OCI-M1 (cell line): ENCODE data around the gene KRTAP3-3.
"Not testable (repeated sequence)": the region's sequence is repeated elsewhere in the genome, so short reads cannot be mapped to it uniquely, and the experiment has no call there.

ENCODE experiments used
- DNase-seq: peaks from one replicate; lab custom pipeline; 2025; lab: John Stamatoyannopoulos, UW

The KRTAP3-3 gene

GRCh38 chr17:40993839-40994238 lies at the start of gene KRTAP3-3:
TSS of gene KRTAP3-3 (minus strand) at chr17:40994164. CDS start at chr17:40994097, 67 bp downstream.
- no peak for DNase-seq

GRCh38 chr17:41042953-41043352 lies 49.0 kb upstream of the KRTAP3-3 start:
- no peak for DNase-seq

DNA sequence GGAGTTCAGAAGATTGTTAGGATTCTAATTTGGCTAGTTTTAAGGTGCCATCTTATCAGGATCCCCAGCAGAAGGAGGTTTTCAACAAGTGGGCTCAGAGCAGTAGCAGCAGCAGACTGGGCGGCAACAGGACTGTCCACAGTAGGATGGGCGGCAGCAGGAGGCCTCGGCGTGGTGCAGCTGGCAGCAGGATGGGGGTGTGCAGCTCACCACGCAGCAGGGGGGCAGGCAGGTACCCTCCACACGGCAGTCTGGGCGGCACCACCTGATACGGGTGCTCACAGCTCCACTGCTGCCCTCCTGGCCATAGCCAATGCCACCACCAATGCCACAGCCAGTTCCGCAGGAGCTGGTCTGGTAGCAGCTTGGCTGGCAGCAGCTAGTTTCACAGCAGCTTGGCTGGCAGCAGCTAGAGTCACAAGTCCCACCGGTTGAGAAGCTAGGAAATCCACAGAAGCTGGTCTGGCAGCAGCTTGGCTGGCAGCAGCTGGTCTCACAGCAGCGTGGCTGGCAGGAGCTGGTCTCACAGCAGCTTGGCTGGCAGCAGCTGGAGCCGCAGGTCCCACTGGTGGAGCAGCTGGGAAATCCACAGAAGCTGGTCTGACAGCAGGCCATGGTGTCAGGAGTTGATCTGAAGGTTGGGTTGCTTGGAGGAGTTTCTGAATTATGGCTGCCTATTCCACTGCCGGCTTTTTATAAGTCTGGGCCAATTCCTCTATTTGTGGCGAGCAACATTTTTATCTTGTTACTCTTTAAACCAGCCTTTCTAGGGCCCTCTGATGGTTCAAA lies 47.0 kb upstream of the KRTAP3-3 start, which contains the start of gene KRTAP1-1:
Gene KRTAP1-1 (minus strand): TSS at position 668 of the 789 bp plus-strand sequence. CDS start 53 bp downstream, at position 615.
- not testable (repeated sequence) for DNase-seq

GRCh38 chr17:41037853-41038350 lies 43.9 kb upstream of the KRTAP3-3 start:
- no peak for DNase-seq

DNA sequence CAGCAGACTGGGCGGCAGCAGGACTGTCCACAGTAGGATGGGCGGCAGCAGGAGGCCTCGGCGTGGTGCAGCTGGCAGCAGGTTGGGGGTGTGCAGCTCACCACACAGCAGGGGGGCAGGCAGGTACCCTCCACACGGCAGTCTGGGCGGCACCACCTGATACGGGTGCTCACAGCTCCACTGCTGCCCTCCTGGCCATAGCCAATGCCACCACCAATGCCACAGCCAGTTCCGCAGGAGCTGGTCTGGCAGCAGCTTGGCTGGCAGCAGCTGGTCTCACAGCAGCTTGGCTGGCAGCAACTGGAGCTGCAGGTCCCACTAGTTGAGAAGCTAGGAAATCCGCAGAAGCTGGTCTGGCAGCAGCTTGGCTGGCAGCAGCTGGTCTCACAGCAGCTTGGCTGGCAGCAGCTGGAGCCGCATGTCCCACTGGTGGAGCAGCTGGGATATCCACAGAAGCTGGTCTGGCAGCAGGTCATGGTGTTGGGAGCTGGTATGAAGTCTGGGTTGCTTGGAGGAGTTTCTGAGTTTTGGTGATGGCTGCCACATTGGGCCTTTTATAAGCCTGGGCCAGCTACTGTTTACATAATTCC lies 40.5 kb upstream of the KRTAP3-3 start, which contains the start of gene KRTAP1-3:
Gene KRTAP1-3 (minus strand): TSS at position 529 of the 590 bp plus-strand sequence. CDS start 53 bp downstream, at position 476.
- DNase-seq = not testable (repeated sequence)

DNA sequence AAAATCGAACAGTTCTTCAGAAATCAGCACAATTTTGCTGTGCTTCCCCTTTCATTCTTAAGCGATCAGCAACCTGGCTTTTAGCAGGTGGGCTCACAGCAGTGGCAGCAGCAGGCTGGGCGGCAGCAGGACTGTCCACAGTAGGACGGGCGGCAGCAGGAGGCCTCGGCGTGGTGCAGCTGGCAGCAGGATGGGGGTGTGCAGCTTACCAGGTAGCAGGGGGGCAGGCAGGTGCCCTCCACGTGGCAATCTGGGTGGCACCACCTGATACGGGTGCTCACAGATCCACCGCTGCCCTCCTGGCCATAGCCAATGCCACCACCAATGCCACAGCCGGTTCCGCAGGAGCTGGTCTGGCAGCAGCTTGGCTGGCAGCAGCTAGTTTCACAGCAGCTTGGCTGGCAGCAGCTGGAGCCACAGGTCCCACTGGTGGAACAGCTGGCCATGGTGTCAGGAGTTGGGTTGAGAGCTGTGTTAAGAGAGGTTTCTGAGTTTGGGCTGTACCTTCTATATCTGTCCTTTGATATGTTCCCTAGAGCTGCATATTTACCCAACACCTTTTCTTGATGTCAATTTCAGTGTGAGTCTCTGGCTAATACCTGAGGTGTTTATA lies 35.8 kb upstream of the KRTAP3-3 start, which contains the start of gene KRTAP1-4:
Gene KRTAP1-4 (minus strand): TSS at position 563 of the 613 bp plus-strand sequence. CDS start 117 bp downstream, at position 446.
- no peak for DNase-seq

DNA sequence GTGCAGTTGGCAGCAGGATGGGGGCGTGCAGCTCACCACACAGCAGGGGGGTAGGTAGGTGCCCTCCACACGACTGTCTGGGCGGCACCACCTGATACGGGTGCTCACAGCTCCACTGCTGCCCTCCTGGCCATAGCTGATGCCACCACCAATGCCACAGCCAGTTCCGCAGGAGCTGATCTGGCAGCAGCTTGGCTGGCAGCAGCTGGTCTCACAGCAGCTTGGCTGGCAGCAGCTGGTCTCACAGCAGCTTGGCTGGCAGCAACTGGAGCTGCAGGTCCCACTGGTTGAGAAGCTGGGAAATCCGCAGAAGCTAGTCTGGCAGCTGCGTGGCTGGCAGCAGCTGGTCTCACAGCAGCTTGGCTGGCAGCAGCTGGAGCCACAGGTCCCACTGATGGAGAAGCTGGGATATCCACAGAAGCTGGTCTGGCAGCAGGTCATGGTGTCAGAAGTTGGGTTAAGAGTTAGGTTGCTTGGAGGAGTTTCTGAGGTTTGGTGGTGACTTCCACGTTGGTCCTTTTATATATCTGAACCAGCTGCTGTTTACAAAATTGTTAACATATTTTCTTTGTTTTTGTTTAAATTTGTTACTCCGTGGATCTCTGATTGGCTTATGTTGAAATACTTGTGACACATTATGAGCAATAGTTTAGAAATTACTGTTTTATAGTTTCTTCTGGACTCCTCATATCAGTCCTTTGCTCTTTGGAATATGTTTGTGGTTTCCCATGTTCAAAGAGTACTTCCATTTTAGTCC lies 32.9 kb upstream of the KRTAP3-3 start, which contains the start of gene KRTAP1-5:
Gene KRTAP1-5 (minus strand): TSS at position 494 of the 757 bp plus-strand sequence. CDS start 53 bp downstream, at position 441.
- DNase-seq = no peak

GRCh38 chr17:41024697-41025096 lies 30.7 kb upstream of the KRTAP3-3 start:
- DNase-seq = no peak

DNA sequence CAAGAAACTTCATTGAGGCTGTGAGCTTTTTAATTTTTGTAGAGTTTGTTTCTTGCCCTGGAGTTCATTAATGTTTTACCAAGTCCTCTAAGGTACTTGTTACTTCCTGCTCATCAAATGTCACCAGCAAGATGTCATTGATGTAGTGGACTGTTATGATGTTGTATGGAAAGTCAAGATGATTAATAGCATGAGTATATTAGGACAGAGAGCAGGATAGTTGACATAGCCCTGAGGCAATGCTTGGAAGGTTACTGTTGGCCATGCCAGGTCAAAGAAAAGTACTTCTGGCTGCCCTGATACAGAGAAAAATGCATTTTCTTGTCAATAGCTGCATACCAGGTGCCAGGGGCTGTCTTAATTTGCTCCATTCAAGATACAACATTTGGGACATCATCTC lies 26.4 kb upstream of the KRTAP3-3 start:
- DNase-seq = no peak

DNA sequence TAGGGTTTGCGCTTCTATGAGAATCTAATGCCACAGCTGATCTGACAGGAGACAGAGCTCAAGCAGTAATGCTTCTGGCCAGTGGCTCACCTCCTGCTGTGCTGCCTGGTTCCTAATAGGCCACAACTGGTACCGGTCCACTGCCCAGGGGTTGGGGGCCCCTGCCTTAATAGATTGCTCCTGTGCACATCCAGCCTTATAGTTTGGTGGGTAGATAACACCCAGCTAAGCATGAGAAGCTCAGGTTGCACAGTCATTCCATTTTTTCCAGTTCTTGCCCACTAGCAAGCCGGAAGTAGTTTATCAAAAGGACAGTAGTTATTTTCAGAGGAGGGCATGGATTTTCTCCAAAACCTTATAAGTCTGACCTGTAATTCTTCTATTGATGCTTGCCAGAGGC lies 25.5 kb upstream of the KRTAP3-3 start:
- DNase-seq = no peak

GRCh38 chr17:41018541-41018940 lies 24.6 kb upstream of the KRTAP3-3 start:
- no peak for DNase-seq

GRCh38 chr17:41016578-41017215 lies 22.7 kb upstream of the KRTAP3-3 start:
- DNase-seq = no peak

DNA sequence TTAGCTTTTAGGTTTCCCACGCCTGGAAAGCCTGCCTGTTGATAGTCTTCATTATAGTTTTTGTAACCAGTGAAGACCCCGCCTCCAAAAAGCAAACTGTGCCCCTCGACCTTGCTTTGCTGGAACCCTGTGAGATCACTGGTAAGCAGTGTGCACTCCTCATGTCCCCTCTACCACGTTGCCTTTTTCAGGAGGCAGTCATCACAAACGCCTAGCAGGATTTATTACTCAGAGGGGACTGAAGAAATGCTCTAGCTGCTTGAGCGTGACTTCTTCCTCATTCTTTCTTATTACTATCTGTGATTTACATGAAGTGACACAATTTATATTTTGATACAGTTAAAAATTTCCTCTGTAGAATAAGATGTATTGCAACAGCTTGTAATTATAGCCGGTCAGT lies 21.5 kb upstream of the KRTAP3-3 start:
- DNase-seq = no peak

- peak; percentile 14 for DNase-seq
Observed at GRCh38 chr17:41013606-41014005, 19.6 kb upstream of the KRTAP3-3 start.

- DNase-seq = no peak
Observed at GRCh38 chr17:41013181-41013580, 19.2 kb upstream of the KRTAP3-3 start.

GRCh38 chr17:41012326-41013120 lies 18.6 kb upstream of the KRTAP3-3 start:
- no peak for DNase-seq

- DNase-seq = no peak
Observed at GRCh38 chr17:41010441-41010840, 16.5 kb upstream of the KRTAP3-3 start.

- DNase-seq = no peak
Observed at GRCh38 chr17:41009936-41010335, 16.0 kb upstream of the KRTAP3-3 start.

GRCh38 chr17:41009301-41009760 lies 15.4 kb upstream of the KRTAP3-3 start:
- no peak for DNase-seq

GRCh38 chr17:41008811-41009210 lies 14.8 kb upstream of the KRTAP3-3 start, which contains the start of gene KRTAP3-1:
TSS of gene KRTAP3-1 (minus strand) at chr17:41009128. CDS start at chr17:41009074, 54 bp downstream.
- no peak for DNase-seq
